Neural progenitor cell (in vitro differentiated cells): ENCODE measurements around the gene BMP7. TPM values are rescaled to one million over a fixed set of nuclear protein-coding genes. Genes with fewer than 3 reads are reported as not detected.

ENCODE experiments used
- DNase-seq: peaks from one replicate; pipeline ENCODE4 v3.0.0-alpha.2; 2016; ENCODE audit warnings: low spot score
- H2AFZ ChIP-seq: fragments of 200-600 bp; sonication (generic); replicated peaks from 2 replicates; pipeline ENCODE4 v1.6.1; 2016; ENCODE audit warnings: antibody characterized with exemption
- H3F3A ChIP-seq: fragments of 200-600 bp; sonication (generic); 2 replicates; pipeline ENCODE4 v1.6.1; 2016; ENCODE audit warnings: antibody characterized with exemption, low read depth
- H3K27ac ChIP-seq: fragments of 200-600 bp; sonication (generic); 2 replicates; pipeline ENCODE4 v1.5.1; 2016; ENCODE audit warnings: mild to moderate bottlenecking
- H3K27me3 ChIP-seq: fragments of 200-600 bp; sonication (generic); 2 replicates; pipeline ENCODE4 v1.6.1; 2016; ENCODE audit warnings: mild to moderate bottlenecking, moderate library complexity
- H3K36me3 ChIP-seq: fragments of 200-600 bp; sonication (generic); 2 replicates; pipeline ENCODE4 v1.5.1; 2016
- H3K4me1 ChIP-seq: fragments of 200-600 bp; sonication (generic); 2 replicates; pipeline ENCODE4 v1.6.1; 2016; ENCODE audit warnings: mixed run types
- H3K4me2 ChIP-seq: fragments of 200-600 bp; sonication (generic); 2 replicates; pipeline ENCODE4 v1.6.1; 2016
- H3K4me3 ChIP-seq: fragments of 200-600 bp; sonication (generic); 2 replicates; pipeline ENCODE4 v1.5.1; 2016
- H3K79me2 ChIP-seq: fragments of 200-600 bp; sonication (generic); 2 replicates; pipeline ENCODE4 v1.6.1; 2016; ENCODE audit warnings: low read depth
- H3K9ac ChIP-seq: fragments of 200-600 bp; sonication (generic); 2 replicates; pipeline ENCODE4 v1.6.1; 2016
- H3K9me3 ChIP-seq: fragments of 200-600 bp; sonication (generic); 2 replicates; pipeline ENCODE4 v1.5.1; 2016; ENCODE audit warnings: low read depth
- H4K20me1 ChIP-seq: fragments of 200-600 bp; sonication (generic); 2 replicates; pipeline ENCODE4 v1.6.1; 2016; ENCODE audit warnings: low read depth
- H3K27ac Mint-ChIP-seq: 3 replicates; pipeline ENCODE4 v1.8.0; 2021; ENCODE audit warnings: mixed read lengths
- H3K27me3 Mint-ChIP-seq: 2 replicates; pipeline ENCODE4 v1.8.0; 2022; ENCODE audit warnings: low read depth, mild to moderate bottlenecking, inconsistent platforms, moderate library complexity, mixed read lengths; ENCODE audit not compliant: insufficient read depth
- H3K36me3 Mint-ChIP-seq: 3 replicates; pipeline ENCODE4 v1.8.0; 2021; ENCODE audit warnings: mixed read lengths
- H3K4me1 Mint-ChIP-seq: 3 replicates; pipeline ENCODE4 v1.8.0; 2021; ENCODE audit warnings: mixed read lengths
- H3K4me3 Mint-ChIP-seq: 3 replicates; pipeline ENCODE4 v1.8.0; 2021; ENCODE audit warnings: mild to moderate bottlenecking, moderate library complexity, mixed read lengths
- H3K9me3 Mint-ChIP-seq: 3 replicates; pipeline ENCODE4 v1.8.0; 2020; ENCODE audit warnings: mixed read lengths
- EZH2 ChIP-seq: fragments of 200-600 bp; sonication (generic); IDR thresholded peaks from 2 replicates; pipeline ENCODE4 v1.6.1; 2017; ENCODE audit warnings: antibody characterized with exemption, mild to moderate bottlenecking, moderate library complexity
- EZH2phosphoT487 ChIP-seq: fragments of 200-600 bp; sonication (generic); IDR thresholded peaks from 2 replicates; pipeline ENCODE4 v1.6.1; 2017; ENCODE audit warnings: antibody characterized with exemption
- total RNA-seq: library from RNA; depleted of rRNA; stranded (reverse); fragments of >200 nt; gene quantifications from 2 replicates; pipeline ENCODE4 v1.2.3, GENCODE V29; 2015; ENCODE audit warnings: low replicate concordance
- TF ChIP-seq, protein P1 (sequence below): fragments of 200-600 bp; sonication (generic); IDR thresholded peaks from 2 replicates; pipeline ENCODE4 v1.5.1; 2017; ENCODE audit warnings: antibody characterized with exemption, mild to moderate bottlenecking

The BMP7 gene
- total RNA-seq, 1 donor from 2014 or later = 11.2 TPM

DNA sequence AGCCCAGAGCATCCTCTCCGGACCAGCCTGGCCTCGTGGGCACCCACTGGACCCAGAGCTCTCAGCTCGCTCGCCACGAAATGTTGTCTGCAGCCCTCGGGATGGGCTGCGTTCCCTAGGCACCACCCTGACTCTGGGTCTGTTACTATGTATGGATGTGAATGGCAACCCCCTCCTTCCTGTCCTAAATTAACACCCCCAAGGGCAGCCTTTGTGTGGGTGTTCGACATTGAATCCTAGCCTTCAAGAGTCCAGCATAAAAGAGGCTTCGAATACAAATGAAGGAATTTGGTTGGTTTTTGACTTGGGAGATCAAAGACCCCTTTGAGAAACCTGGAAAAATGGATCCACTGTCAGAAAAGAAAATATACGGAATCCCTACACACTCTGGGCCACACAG, 86.1 kb downstream of the BMP7 start:
- H3K4me1 Mint-ChIP-seq = peaks cover 34% of the 10 kb centered on the region
- H3K9me3 Mint-ChIP-seq = no peaks in the 10 kb centered on the region
- no peak overlapping the region for H3K4me3 Mint-ChIP-seq
- Histone ChIP-seq H3K9ac (no peak overlapping the region), H3K27me3 (no peaks in the 10 kb centered on the region), H3K79me2 (no peaks in the 10 kb centered on the region), H3K27ac (no peak overlapping the region), H3K36me3 (no peaks in the 10 kb centered on the region), H3K4me1 (no peaks in the 10 kb centered on the region), H4K20me1 (no peaks in the 10 kb centered on the region), H3K4me2 (no peak overlapping the region), H2AFZ (no peak overlapping the region), H3K9me3 (no peaks in the 10 kb centered on the region), H3K4me3 (no peak overlapping the region), H3F3A (no peaks in the 10 kb centered on the region)
- DNase-seq = no peak
- peaks cover 29% of the 10 kb centered on the region for H3K36me3 Mint-ChIP-seq
- TF ChIP-seq EZH2 (no peak), EZH2phosphoT487 (no peak)
- TF ChIP-seq, protein P1, sequence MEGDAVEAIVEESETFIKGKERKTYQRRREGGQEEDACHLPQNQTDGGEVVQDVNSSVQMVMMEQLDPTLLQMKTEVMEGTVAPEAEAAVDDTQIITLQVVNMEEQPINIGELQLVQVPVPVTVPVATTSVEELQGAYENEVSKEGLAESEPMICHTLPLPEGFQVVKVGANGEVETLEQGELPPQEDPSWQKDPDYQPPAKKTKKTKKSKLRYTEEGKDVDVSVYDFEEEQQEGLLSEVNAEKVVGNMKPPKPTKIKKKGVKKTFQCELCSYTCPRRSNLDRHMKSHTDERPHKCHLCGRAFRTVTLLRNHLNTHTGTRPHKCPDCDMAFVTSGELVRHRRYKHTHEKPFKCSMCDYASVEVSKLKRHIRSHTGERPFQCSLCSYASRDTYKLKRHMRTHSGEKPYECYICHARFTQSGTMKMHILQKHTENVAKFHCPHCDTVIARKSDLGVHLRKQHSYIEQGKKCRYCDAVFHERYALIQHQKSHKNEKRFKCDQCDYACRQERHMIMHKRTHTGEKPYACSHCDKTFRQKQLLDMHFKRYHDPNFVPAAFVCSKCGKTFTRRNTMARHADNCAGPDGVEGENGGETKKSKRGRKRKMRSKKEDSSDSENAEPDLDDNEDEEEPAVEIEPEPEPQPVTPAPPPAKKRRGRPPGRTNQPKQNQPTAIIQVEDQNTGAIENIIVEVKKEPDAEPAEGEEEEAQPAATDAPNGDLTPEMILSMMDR = no peak
- peaks cover 4% of the 10 kb centered on the region for H3K27me3 Mint-ChIP-seq
- H3K27ac Mint-ChIP-seq = peak overlapping the region; percentile 25

DNA sequence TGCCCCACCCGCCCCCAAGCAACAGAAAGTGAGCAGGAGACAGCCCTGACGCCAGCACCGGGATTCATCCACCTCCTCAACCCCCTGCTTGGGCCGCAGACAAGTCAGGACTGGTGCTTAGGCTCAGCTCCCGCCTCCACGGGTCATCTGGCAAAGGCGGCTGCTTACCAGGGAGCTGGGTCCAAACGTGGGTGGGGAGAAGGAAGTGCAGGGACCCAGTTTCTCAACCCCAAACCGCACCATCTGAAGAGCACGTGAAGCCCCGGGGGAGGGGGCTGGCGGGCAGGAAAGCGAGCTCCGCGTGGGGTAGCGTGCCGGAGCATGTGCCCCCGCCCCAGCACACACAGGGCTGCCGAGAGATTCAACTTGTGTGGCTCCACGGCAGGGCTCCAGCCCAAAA, 87.2 kb downstream of the BMP7 start:
- Histone ChIP-seq H3K9me3 (no peaks in the 10 kb centered on the region), H2AFZ (no peak overlapping the region), H3K27ac (no peak overlapping the region), H3K9ac (no peak overlapping the region), H3K36me3 (no peaks in the 10 kb centered on the region), H3K79me2 (no peaks in the 10 kb centered on the region), H3F3A (no peaks in the 10 kb centered on the region), H4K20me1 (no peaks in the 10 kb centered on the region), H3K27me3 (no peaks in the 10 kb centered on the region), H3K4me1 (no peaks in the 10 kb centered on the region), H3K4me3 (no peak overlapping the region), H3K4me2 (no peak overlapping the region)
- H3K4me3 Mint-ChIP-seq = no peak overlapping the region
- H3K36me3 Mint-ChIP-seq = peaks cover 36% of the 10 kb centered on the region
- H3K27me3 Mint-ChIP-seq = peaks cover 3% of the 10 kb centered on the region
- H3K9me3 Mint-ChIP-seq = no peaks in the 10 kb centered on the region
- H3K4me1 Mint-ChIP-seq = peaks cover 34% of the 10 kb centered on the region
- no peak overlapping the region for H3K27ac Mint-ChIP-seq
- DNase-seq = no peak
- TF ChIP-seq EZH2phosphoT487 (no peak), EZH2 (no peak)
- TF ChIP-seq, protein P1 = no peak

DNA sequence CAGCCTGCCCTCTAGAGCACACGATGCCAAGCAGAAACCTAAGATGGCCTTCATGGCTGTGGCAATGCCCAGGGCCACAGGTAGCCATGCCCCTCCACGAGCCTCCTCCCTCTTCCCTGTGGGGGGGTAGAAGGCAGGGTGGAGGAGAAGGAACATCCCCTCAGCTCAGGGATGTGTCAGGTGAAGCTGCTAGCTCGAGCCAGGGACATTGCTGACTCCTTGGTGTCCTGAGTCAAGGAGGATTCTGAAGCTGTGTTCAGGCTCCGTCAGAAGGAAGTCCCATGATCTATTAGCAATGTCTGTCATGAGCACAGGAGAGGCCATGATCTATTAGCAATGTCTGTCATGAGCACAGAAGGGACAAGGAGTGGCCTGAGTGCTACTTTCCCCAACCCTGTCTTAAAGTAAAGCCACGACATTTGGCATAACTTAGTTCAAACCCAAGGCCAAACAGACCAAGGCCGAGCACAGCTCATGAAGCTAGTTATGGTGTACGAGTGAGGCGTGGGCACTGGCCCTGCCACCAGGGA, 87.8 kb downstream of the BMP7 start:
- no peak overlapping the region for H3K4me2 ChIP-seq
- H3K27me3 Mint-ChIP-seq = no peaks in the 10 kb centered on the region
- no peaks in the 10 kb centered on the region for H3K9me3 ChIP-seq
- no peaks in the 10 kb centered on the region for H4K20me1 ChIP-seq
- H3K36me3 Mint-ChIP-seq = peaks cover 34% of the 10 kb centered on the region
- TF ChIP-seq, protein P1 = no peak
- TF ChIP-seq EZH2phosphoT487 (no peak), EZH2 (no peak)
- no peaks in the 10 kb centered on the region for H3K27me3 ChIP-seq
- no peak overlapping the region for H3K9ac ChIP-seq
- H3K4me3 ChIP-seq = no peak overlapping the region
- no peaks in the 10 kb centered on the region for H3K79me2 ChIP-seq
- peak overlapping the region; percentile 74 for H3K27ac Mint-ChIP-seq
- no peaks in the 10 kb centered on the region for H3F3A ChIP-seq
- H2AFZ ChIP-seq = no peak overlapping the region
- no peaks in the 10 kb centered on the region for H3K4me1 ChIP-seq
- H3K4me3 Mint-ChIP-seq = no peak overlapping the region
- no peak overlapping the region for H3K27ac ChIP-seq
- peaks cover 34% of the 10 kb centered on the region for H3K4me1 Mint-ChIP-seq
- no peak for DNase-seq
- H3K36me3 ChIP-seq = no peaks in the 10 kb centered on the region
- no peaks in the 10 kb centered on the region for H3K9me3 Mint-ChIP-seq
